Activated B cell treated with CpG ODN at 0.5 μM for 24 hours (primary cell): ENCODE measurements around the gene MYO16. TPM values are rescaled to one million over a fixed set of nuclear protein-coding genes. Genes with fewer than 3 reads are reported as not detected.

Experiments used
- ATAC-seq: fragments of 200-7000 bp; cut with Tn5 transposase; one replicate; pipeline ENCODE4 v1.10.0; 2021; ENCODE audit warnings: low read depth, mild to moderate bottlenecking, moderate library complexity
- CTCF ChIA-PET: fragments of 350-600 bp; sonication (Branson Sonifier 250); formaldehyde crosslinking; loops from one replicate; lab custom pipeline; 2021; ENCODE audit warnings: antibody characterized with exemption; lab: Charles Lee
- POLR2A ChIA-PET: fragments of 350-600 bp; sonication (Branson Sonifier 250); formaldehyde crosslinking; loops from one replicate; lab custom pipeline; 2021; ENCODE audit warnings: antibody characterized with exemption; lab: Charles Lee
- DNase-seq: peaks from one replicate; pipeline ENCODE4 v3.0.0; 2022
- H3K27ac Mint-ChIP-seq: one replicate; pipeline ENCODE4 v1.8.0; 2020; ENCODE audit warnings: mixed read lengths
- H3K27me3 Mint-ChIP-seq: one replicate; pipeline ENCODE4 v1.8.0; 2021; ENCODE audit warnings: mixed read lengths
- H3K36me3 Mint-ChIP-seq: one replicate; pipeline ENCODE4 v1.8.0; 2021; ENCODE audit warnings: low read depth, mixed read lengths
- H3K4me1 Mint-ChIP-seq: one replicate; pipeline ENCODE4 v1.8.0; 2021; ENCODE audit warnings: mixed read lengths
- H3K4me3 Mint-ChIP-seq: one replicate; pipeline ENCODE4 v1.8.0; 2020; ENCODE audit warnings: mild to moderate bottlenecking, mixed read lengths
- H3K9me3 Mint-ChIP-seq: one replicate; pipeline ENCODE4 v1.8.0; 2020; ENCODE audit warnings: mixed read lengths
- CTCF ChIP-seq: fragments of 200-600 bp; IDR thresholded peaks from one replicate; pipeline ENCODE4 v1.8.0; 2022; ENCODE audit warnings: antibody characterized with exemption, mild to moderate bottlenecking
- intact Hi-C: fragments of 100-400 bp; cut with micrococcal nuclease; formaldehyde crosslinking; loops from one replicate; pipeline ENCODE4 v1.15.1; 2024
- total RNA-seq: library from RNA; stranded (reverse); gene quantifications from 2 replicates; pipeline ENCODE4 v1.2.3, GENCODE V29; 2022

The MYO16 gene
- total RNA-seq, 1 donor from 2014 or later: not detected

GRCh38 chr13:108968566-108968965 is 339.2 kb downstream of the MYO16 start:
- H3K4me3 Mint-ChIP-seq: no peak overlapping the region
- no peak for TF ChIP-seq CTCF
- no peaks in the 10 kb centered on the region for H3K9me3 Mint-ChIP-seq
- CTCF ChIA-PET: no interaction called here
- ATAC-seq (no peak), DNase-seq (no peak)
- H3K4me1 Mint-ChIP-seq: no peaks in the 10 kb centered on the region
- intact Hi-C loops: no loop called here
- POLR2A ChIA-PET: no interaction called here
- no peaks in the 10 kb centered on the region for H3K36me3 Mint-ChIP-seq
- H3K27ac Mint-ChIP-seq: no peak overlapping the region
- no peaks in the 10 kb centered on the region for H3K27me3 Mint-ChIP-seq

GRCh38 chr13:108974686-108975085 is 345.3 kb downstream of the MYO16 start:
- TF ChIP-seq CTCF: no peak
- Mint-ChIP-seq H3K27ac (no peak overlapping the region), H3K36me3 (no peaks in the 10 kb centered on the region), H3K9me3 (no peaks in the 10 kb centered on the region), H3K4me3 (no peak overlapping the region), H3K4me1 (no peaks in the 10 kb centered on the region), H3K27me3 (peaks cover 6% of the 10 kb centered on the region)
- ChIA-PET POLR2A (no interaction called here), CTCF (interaction anchor here (1.9 kb wide), 1 partner anchor 14 kb away, joined by 5 read pairs; no protein-coding TSS in a partner anchor)
- intact Hi-C loops: no loop called here
- DNase-seq (no peak), ATAC-seq (no peak)

- TF ChIP-seq CTCF: no peak
- Mint-ChIP-seq H3K27me3 (peaks cover 17% of the 10 kb centered on the region), H3K9me3 (no peaks in the 10 kb centered on the region), H3K4me1 (no peaks in the 10 kb centered on the region), H3K36me3 (no peaks in the 10 kb centered on the region), H3K4me3 (no peak overlapping the region), H3K27ac (no peak overlapping the region)
- intact Hi-C loops: no loop called here
- DNase-seq: no peak
- ChIA-PET POLR2A (no interaction called here), CTCF (interaction anchor here (0.9 kb wide), 1 partner anchor 19 kb away, joined by 3 read pairs; no protein-coding TSS in a partner anchor)
- ATAC-seq: no peak
Observed at GRCh38 chr13:108980237-108980636, 350.8 kb downstream of the MYO16 start.

- TF ChIP-seq CTCF: no peak
- DNase-seq: no peak
- Mint-ChIP-seq H3K4me3 (no peak overlapping the region), H3K27me3 (peaks cover 17% of the 10 kb centered on the region), H3K27ac (no peak overlapping the region), H3K36me3 (no peaks in the 10 kb centered on the region), H3K9me3 (no peaks in the 10 kb centered on the region), H3K4me1 (no peaks in the 10 kb centered on the region)
- POLR2A ChIA-PET: no interaction called here
- CTCF ChIA-PET: no interaction called here
- intact Hi-C loops: no loop called here
- ATAC-seq: no peak
Observed at GRCh38 chr13:108981407-108981806, 352.0 kb downstream of the MYO16 start.

- Mint-ChIP-seq H3K9me3 (no peaks in the 10 kb centered on the region), H3K4me1 (no peaks in the 10 kb centered on the region), H3K4me3 (no peak overlapping the region), H3K27me3 (peaks cover 11% of the 10 kb centered on the region), H3K27ac (no peak overlapping the region), H3K36me3 (no peaks in the 10 kb centered on the region)
- ChIA-PET CTCF (no interaction called here), POLR2A (no interaction called here)
- DNase-seq (no peak), ATAC-seq (no peak)
- TF ChIP-seq CTCF: no peak
- intact Hi-C loops: no loop called here
Observed at GRCh38 chr13:108983273-108983672, 353.9 kb downstream of the MYO16 start.
